DOHH2 (cell line): ENCODE data around the gene METTL9.
"Not testable (repeated sequence)": the region's sequence is repeated elsewhere in the genome, so short reads cannot be mapped to it uniquely, and the experiment has no call there.

Source experiments
- H3F3A ChIP-seq: fragments of 200-600 bp; sonication (generic), shearing (Covaris generic); 2 replicates; pipeline ENCODE4 v1.6.0; 2016; ENCODE audit warnings: antibody characterized with exemption, mild to moderate bottlenecking; ENCODE audit not compliant: control insufficient read depth, insufficient read depth
- H3K27ac ChIP-seq: fragments of 200-600 bp; sonication (generic); 2 replicates; pipeline ENCODE4 v1.5.1; 2014; ENCODE audit warnings: low read depth, mild to moderate bottlenecking, low read length, moderate library complexity
- H3K27me3 ChIP-seq: fragments of 200-600 bp; sonication (generic); 2 replicates; pipeline ENCODE4 v1.6.1; 2014; ENCODE audit warnings: mild to moderate bottlenecking, low read length, mixed read lengths; ENCODE audit not compliant: control insufficient read depth
- H3K36me3 ChIP-seq: fragments of 200-600 bp; sonication (generic); 2 replicates; pipeline ENCODE4 v1.6.1; 2014; ENCODE audit warnings: mild to moderate bottlenecking, low read length, moderate library complexity, mixed read lengths; ENCODE audit not compliant: control insufficient read depth
- H3K4me1 ChIP-seq: fragments of 200-600 bp; sonication (generic); 2 replicates; pipeline ENCODE4 v1.6.1; 2014; ENCODE audit warnings: mild to moderate bottlenecking, low read length, mixed read lengths; ENCODE audit not compliant: control insufficient read depth
- H3K4me2 ChIP-seq: fragments of 200-600 bp; sonication (generic); 2 replicates; pipeline ENCODE4 v1.6.0; 2014; ENCODE audit warnings: mild to moderate bottlenecking, low read length, moderate library complexity
- H3K4me3 ChIP-seq: fragments of 200-600 bp; sonication (generic); 2 replicates; pipeline ENCODE4 v1.5.1; 2014; ENCODE audit warnings: mild to moderate bottlenecking, low read length, mixed read lengths
- H3K79me2 ChIP-seq: fragments of 200-600 bp; sonication (generic); 2 replicates; pipeline ENCODE4 v1.6.1; 2014; ENCODE audit warnings: mild to moderate bottlenecking, low read length, mixed read lengths; ENCODE audit not compliant: control insufficient read depth
- H3K9me2 ChIP-seq: fragments of 200-600 bp; sonication (generic); replicated peaks from 2 replicates; pipeline ENCODE4 v1.6.1; 2014; ENCODE audit warnings: mild to moderate bottlenecking, low read length, mixed read lengths; ENCODE audit not compliant: control insufficient read depth
- H3K9me3 ChIP-seq: fragments of 200-600 bp; sonication (generic); 2 replicates; pipeline ENCODE4 v1.6.1; 2014; ENCODE audit warnings: antibody characterized with exemption, low read length, mixed read lengths; ENCODE audit not compliant: control insufficient read depth, insufficient read depth
- H4K20me1 ChIP-seq: fragments of 200-600 bp; sonication (generic); 2 replicates; pipeline ENCODE4 v1.6.0; 2014; ENCODE audit warnings: low read depth, mild to moderate bottlenecking, antibody characterized with exemption, low read length, moderate library complexity; ENCODE audit not compliant: control insufficient read depth, insufficient read depth
- EZH2phosphoT487 ChIP-seq: fragments of 200-600 bp; sonication (generic); IDR thresholded peaks from 2 replicates; pipeline ENCODE4 v1.6.1; 2017; ENCODE audit warnings: borderline replicate concordance, mild to moderate bottlenecking, antibody characterized with exemption, low read length, moderate library complexity, mixed read lengths
- TF ChIP-seq, protein P1 (sequence below): fragments of 200-600 bp; sonication (generic); IDR thresholded peaks from one replicate; pipeline ENCODE4 v1.5.1; 2014; ENCODE audit warnings: antibody characterized with exemption, mild to moderate bottlenecking, low read depth, low read length; ENCODE audit not compliant: poor library complexity, severe bottlenecking

Gene METTL9

DNA sequence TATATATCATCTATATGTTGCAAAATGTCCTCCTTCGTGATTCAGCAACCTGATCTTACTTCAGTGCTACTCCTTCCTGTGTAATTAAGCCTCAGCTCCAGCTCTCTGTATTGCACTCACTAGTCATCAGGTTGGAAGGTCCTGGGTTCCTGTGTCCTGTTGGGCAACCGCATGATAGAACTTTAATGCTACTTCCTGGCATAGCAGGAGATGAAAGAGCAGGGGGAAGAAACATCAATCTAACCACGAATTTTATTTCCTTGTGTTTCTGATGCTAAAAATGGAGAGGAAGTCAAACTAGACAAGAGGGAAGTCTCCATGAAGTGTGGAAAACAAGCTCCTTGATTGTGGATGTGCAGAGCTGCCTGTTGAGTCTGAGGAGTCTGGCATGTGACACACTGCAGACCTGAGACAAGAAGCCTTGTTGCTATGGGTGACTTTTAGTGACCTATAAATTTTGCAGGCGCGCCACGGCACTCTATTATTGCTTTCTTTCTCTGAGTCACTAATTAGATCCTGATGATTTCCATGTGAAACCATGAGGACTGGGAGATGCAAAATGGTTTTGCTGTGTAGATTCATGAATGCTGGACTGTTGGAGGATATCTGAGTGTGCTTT is 27.4 kb downstream of the METTL9 start:
- H3K4me3 ChIP-seq = no peak overlapping the region
- H3K79me2 ChIP-seq = 0 out of 2 replicates have a peak, but pooled peaks cover 2% of the 10 kb centered on the region
- peaks cover 5% of the 10 kb centered on the region; the same call in 1 of the 2 replicates for H3K9me3 ChIP-seq
- no peaks in the 10 kb centered on the region for H3K27me3 ChIP-seq
- no peak overlapping the region for H3K4me2 ChIP-seq
- 0 out of 2 replicates have a peak, but pooled peaks cover 7% of the 10 kb centered on the region for H3F3A ChIP-seq
- TF ChIP-seq, protein P1, sequence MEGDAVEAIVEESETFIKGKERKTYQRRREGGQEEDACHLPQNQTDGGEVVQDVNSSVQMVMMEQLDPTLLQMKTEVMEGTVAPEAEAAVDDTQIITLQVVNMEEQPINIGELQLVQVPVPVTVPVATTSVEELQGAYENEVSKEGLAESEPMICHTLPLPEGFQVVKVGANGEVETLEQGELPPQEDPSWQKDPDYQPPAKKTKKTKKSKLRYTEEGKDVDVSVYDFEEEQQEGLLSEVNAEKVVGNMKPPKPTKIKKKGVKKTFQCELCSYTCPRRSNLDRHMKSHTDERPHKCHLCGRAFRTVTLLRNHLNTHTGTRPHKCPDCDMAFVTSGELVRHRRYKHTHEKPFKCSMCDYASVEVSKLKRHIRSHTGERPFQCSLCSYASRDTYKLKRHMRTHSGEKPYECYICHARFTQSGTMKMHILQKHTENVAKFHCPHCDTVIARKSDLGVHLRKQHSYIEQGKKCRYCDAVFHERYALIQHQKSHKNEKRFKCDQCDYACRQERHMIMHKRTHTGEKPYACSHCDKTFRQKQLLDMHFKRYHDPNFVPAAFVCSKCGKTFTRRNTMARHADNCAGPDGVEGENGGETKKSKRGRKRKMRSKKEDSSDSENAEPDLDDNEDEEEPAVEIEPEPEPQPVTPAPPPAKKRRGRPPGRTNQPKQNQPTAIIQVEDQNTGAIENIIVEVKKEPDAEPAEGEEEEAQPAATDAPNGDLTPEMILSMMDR = no peak
- TF ChIP-seq EZH2phosphoT487 = no peak
- H3K27ac ChIP-seq = no peak overlapping the region
- no peaks in the 10 kb centered on the region for H4K20me1 ChIP-seq
- H3K4me1 ChIP-seq = peaks cover 11% of the 10 kb centered on the region
- peaks cover 48% of the 10 kb centered on the region for H3K36me3 ChIP-seq
- H3K9me2 ChIP-seq = no peaks in the 10 kb centered on the region

DNA sequence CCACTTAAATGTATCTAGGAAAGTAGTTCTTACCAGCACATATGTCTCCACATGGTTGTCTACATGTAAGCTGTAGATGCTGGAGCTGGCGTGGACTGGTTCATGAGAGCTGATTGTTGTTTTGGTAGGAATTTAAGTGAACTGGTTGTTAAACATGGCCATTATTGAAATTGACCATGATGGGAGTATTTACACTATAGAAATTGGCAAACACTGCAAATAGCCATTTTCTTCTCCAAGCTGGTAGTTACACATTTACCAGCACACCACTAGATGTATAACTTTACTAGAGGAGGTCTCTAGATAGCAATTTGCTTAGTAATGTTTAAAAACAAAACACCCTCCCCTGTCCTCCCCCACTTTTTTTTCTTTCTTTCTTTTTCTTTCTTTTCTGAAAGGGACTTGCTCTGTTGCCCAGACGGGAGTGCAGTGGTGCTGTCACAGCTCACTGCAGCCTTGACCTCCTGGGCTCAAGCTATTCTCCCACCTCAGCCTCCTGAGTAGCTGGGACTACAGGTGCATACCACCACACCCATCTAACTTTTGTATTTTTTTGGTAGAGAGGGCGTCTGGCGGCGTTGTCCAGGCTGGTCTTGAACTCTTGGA is 28.8 kb downstream of the METTL9 start:
- Histone ChIP-seq H3K4me1 (peaks cover 11% of the 10 kb centered on the region), H4K20me1 (no peaks in the 10 kb centered on the region), H3K27me3 (no peaks in the 10 kb centered on the region), H3K79me2 (0 out of 2 replicates have a peak, but pooled peaks cover 2% of the 10 kb centered on the region), H3F3A (0 out of 2 replicates have a peak, but pooled peaks cover 7% of the 10 kb centered on the region), H3K36me3 (peaks cover 48% of the 10 kb centered on the region), H3K4me2 (no peak overlapping the region), H3K4me3 (no peak overlapping the region), H3K9me3 (peaks cover 5% of the 10 kb centered on the region; the same call in 1 of the 2 replicates), H3K27ac (no peak overlapping the region), H3K9me2 (no peaks in the 10 kb centered on the region)
- TF ChIP-seq, protein P1 = no peak
- TF ChIP-seq EZH2phosphoT487 = no peak

DNA sequence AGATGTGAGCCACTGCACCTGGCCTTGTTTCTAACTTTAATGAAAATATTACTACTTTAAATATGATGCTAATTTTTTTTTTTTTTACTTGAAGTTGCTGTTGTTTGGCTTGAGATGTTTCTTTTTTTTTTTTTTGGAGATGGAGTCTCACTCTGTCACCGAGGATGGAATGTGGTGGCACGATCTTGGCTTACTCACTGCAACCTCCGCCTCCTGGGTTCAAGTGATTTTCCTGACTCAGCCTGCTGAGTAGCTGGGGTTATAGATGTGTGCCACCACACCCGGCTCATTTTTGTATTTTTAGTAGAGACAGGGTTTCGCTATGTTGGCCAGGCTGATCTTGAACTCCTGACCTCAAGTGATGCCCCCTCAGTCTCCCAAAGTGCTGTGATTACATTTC is 29.4 kb downstream of the METTL9 start:
- Histone ChIP-seq H3K4me2 (no peak overlapping the region), H3K4me3 (no peak overlapping the region)

DNA sequence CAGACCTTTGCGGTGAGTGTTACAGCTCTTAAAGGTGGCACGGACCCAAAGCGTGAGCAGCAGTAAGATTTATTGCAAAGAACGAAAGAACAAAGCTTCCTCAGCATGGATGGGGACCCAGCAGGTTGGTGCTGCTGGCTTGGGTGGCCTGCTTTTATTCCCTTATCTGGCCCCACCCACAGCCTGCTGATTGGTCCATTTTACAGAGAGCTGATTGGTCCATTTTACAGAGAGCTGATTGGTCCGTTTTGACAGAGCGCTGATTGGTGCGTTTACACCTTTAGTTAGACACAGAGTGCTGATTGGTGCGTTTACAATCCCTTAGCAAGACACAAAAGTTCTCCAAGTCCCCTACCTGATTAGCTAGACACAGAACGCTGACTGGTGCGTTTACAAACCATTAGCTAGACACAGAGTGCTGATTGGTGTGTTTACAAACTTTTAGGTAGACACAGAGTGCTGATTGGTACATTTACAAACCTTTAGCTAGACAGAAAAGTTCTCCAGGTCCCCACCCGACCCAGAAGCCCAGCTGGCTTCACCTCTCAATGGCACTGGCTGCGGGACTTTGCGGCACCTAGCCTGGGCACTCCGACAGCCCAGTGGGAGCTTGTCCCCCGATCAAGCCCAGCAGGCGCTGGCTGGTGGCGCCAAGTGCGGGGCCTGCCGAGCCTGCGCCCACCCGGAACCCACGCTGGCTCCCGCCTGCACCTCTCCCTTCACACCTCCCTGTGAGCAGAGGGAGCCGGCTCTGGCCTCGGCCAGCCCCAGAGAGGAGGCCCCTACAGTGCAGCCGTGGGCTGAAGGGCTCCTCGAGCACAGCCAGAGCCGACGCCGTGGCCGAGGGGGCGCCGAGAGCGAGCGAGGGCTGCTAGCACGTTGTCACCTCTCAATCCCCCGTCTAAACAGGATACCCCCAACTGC is 30.5 kb downstream of the METTL9 start:
- H4K20me1 ChIP-seq, H3K27ac ChIP-seq: not testable (repeated sequence)

More for the DNA sequence above, 29.4 kb downstream of the METTL9 start:
- no peak for TF ChIP-seq EZH2phosphoT487
- TF ChIP-seq, protein P1 = no peak
- peaks cover 5% of the 10 kb centered on the region; the same call in 1 of the 2 replicates for H3K9me3 ChIP-seq
- no peaks in the 10 kb centered on the region for H3K27me3 ChIP-seq
- H4K20me1 ChIP-seq = no peaks in the 10 kb centered on the region
- peaks cover 45% of the 10 kb centered on the region for H3K36me3 ChIP-seq
- H3K79me2 ChIP-seq = 0 out of 2 replicates have a peak, but pooled peaks cover 2% of the 10 kb centered on the region
- H3K9me2 ChIP-seq = no peaks in the 10 kb centered on the region
- H3K4me1 ChIP-seq = peaks cover 11% of the 10 kb centered on the region
- 0 out of 2 replicates have a peak, but pooled peaks cover 7% of the 10 kb centered on the region for H3F3A ChIP-seq
- H3K27ac ChIP-seq = no peak overlapping the region

DNA sequence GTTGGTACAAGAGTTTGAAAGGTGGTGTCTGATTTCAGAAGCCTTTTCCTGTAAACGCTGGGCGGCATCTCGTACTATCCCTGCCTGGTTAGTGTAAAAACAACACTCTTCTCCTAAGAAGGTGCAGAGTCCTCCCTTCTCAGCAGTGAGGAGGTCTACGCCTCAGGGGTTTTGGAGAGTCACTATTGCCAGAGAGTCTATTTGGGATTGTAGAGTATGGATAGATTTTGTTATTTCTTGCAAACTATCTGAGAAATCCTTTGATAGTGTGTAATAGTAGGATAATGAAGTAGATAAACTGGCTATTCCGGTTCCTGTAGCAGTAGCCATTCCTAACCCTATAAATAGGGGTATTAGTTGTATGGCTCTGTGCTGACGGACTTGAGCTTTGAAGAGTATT is 31.5 kb downstream of the METTL9 start:
- H3K27me3 ChIP-seq, H3K27ac ChIP-seq, H3K4me2 ChIP-seq, H3K9me3 ChIP-seq, H3K79me2 ChIP-seq, H3F3A ChIP-seq, H3K4me3 ChIP-seq, H3K9me2 ChIP-seq, H4K20me1 ChIP-seq: not testable (repeated sequence)
- peaks cover 38% of the 10 kb centered on the region for H3K36me3 ChIP-seq
- H3K4me1 ChIP-seq = peaks cover 11% of the 10 kb centered on the region

More for the DNA sequence above, 30.5 kb downstream of the METTL9 start:
- H3K4me2 ChIP-seq, H3F3A ChIP-seq, H3K79me2 ChIP-seq, H3K4me3 ChIP-seq, H3K9me3 ChIP-seq, H3K27me3 ChIP-seq, H3K9me2 ChIP-seq: not testable (repeated sequence)
- H3K36me3 ChIP-seq = peaks cover 46% of the 10 kb centered on the region
- H3K4me1 ChIP-seq = peaks cover 11% of the 10 kb centered on the region
